Cardiac fibroblast (primary cell): ENCODE data around the gene VASH1.
A peak's percentile ranks its signal among the peaks of the same experiment; 100 is the strongest.
"Not testable (repeated sequence)": the region's sequence is repeated elsewhere in the genome, so short reads cannot be mapped to it uniquely, and the experiment has no call there.

Experiments used
- DNase-seq, 2 donors: peaks; one replicate each; pipeline versions ENCODE4 v3.0.0 to v3.0.0-alpha.2; 2010; ENCODE audit warnings: low read depth in 2 of 2
- H3K4me3 ChIP-seq, 2 donors: replicated peaks in 1 of 2; 1 replicate in 1 of 2; 2 replicates in 1 of 2; pipeline ENCODE4 v1.5.1; 2011; ENCODE audit warnings: low read depth in 2 of 2, low read length in 2 of 2, mild to moderate bottlenecking in 2 of 2, moderate library complexity in 1 of 2
- CTCF ChIP-seq: IDR thresholded peaks from one replicate; pipeline ENCODE4 v1.5.1; 2011; ENCODE audit warnings: low read depth, mild to moderate bottlenecking, low read length, inconsistent platforms

The VASH1 gene

DNA sequence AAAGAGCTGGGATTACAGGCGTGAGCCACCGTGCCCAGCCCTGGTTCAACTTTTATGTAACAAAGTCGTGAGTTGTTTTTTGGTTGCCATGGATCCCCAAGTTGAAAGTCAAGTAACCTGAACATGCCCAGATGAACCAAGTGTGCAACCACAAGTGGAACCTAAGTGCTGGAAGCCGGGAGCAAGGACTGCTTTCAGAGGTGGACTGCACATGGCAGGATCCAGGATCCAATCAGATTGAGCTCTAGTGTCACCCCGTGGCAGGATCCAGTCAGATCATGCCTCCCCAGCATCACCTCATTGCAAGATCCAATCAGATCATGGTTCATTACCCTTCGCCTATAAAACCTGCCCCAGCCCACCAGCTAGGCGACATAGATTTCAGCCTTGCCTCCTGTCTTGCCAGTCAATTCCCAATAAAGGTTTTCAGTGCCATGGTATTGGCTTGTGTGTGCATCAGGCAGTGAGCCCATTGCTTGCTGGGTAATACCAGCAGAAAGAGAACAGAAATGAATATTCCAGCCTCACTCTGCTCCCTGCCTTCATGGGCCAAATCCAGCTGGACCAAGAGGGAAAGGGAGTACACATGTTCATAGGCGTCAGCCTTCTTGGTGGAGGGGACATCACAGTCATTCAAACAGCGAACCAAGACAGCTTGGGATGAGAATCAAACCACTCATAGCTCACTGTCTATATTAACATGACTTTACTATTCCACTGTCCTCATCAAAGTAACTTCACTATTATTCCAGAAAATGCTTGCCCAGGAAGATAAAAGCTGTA, 43.6 kb upstream of the VASH1 start:
- no peak overlapping the region for H3K4me3 ChIP-seq
- TF ChIP-seq CTCF = no peak
- no peak for DNase-seq

DNA sequence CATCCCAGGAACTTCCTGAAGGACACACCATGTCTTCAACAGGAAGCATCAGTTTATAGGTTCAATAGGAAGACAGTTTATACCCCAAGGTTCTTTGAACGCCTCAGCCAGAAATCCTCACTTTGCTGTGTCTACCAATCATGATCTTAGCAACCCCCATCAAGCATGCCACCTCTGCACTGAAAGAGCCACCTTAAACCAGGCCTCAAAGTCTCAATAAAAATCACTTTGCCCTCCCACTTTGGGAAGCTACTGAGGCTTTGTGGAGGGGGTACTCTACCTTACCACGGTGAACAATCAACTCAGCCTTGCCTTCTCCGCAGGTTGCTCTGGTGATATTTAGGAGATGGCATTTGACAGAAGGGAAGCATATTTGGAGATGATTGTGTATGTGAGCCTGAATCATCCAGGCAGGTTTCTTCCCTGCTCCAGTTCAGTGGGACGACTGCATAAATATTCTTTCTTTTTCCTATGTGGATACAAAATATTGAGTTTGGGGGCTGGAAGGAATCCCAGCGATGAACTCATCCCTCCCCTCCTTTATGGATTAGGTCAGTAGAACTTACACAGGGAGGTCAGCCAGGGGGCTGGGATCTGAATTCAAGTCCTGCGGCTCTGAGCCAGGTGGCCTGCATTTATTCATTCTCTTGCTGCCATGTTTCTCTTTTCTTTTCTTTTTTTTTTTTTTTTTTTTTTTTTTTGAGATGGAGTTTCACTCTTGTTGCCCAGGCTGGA, 42.8 kb upstream of the VASH1 start:
- H3K4me3 ChIP-seq = no peak overlapping the region
- DNase-seq = no peak
- TF ChIP-seq CTCF = no peak

DNA sequence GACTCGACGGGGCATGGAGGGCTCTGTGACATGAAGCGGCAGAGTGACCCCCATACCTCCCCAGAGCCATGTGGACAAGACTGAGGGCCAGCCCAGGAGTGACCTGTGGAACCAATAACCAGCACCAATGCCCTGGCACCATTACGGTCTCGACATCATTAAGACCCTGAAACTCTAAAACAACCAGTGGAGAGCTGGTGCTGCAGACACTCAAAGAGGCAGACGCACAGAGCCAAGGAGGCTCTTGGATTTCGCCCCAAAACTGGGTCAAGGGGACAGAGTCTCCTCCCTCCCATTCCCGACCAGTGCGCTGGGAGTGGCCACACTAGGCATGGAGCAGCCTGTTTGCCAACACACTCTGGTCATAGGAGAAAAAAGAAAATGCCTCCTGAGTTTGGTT, 41.6 kb upstream of the VASH1 start:
- DNase-seq = no peak
- no peak for TF ChIP-seq CTCF
- H3K4me3 ChIP-seq = no peak overlapping the region

DNA sequence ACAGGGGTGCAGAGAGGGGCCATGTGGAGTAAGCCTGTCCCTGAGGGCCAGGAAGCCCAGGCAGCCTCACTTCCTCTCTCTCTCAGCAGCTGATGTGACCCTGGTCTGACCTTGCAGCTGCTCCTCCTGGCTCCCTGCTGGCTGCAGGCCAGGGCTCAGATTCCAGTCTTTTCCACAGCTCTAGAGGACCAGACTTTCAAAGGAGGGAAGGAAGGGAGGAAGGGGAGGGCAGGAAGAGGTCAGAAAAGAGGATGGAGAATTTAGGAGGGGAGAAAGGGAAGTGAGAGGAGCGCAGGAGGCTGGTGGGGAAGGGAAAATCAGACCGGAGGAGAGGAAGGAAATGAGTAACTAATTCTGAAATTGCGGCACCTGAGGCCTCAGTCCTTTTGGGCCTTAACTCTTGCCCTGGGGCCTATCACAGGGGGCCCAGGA, 40.9 kb upstream of the VASH1 start:
- no peak overlapping the region for H3K4me3 ChIP-seq
- peak; percentile 44 to 81 for DNase-seq
- TF ChIP-seq CTCF = no peak

- not testable (repeated sequence) for DNase-seq, H3K4me3 ChIP-seq
Observed at GRCh38 chr14:76721506-76721905, 39.8 kb upstream of the VASH1 start.

DNA sequence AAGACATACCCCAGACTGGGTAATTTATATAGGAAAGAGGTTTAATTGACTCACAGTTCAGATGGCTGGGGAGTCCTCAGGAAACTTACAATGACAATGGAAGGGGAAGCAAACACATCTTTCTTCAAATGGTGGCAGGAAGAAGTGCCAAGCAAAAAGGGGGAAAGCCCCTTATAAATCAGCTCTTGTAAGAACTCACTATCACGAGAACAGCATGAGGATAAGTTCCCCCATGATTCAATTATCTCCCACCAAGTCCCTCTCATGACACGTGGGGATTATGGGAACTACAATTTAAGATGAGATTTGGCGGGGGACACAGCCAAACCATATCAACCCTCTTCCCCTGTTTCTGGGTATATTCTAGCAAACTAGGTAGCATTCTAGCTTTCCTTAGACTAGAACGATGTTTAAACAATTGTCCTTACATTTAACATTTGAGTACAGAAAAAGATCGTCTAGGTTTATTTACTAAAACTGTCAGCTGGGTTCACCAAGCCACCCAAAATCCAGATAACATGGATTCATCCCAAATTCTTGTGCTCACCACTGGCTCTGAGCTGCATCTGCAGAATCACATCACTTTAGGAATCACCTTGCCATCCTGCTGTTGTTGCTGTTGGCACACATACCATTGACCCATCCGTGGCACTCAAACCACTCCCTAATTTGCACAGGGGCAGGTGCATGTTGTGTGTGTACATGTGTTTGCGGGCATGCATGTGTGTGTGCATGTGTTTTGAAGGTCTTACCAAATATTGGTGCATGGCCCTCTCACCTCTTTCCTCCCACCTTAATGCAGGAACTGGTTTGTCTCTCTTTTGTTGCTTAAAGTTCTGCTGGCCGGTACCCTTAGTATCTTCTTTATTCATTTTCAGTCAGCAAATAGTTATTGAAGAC, 36.4 kb upstream of the VASH1 start:
- no peak for DNase-seq
- TF ChIP-seq CTCF = no peak
- no peak overlapping the region for H3K4me3 ChIP-seq
